HCT116 (cell line): ENCODE results near the gene SPRY4.

Source experiments
- JUND ChIP-seq: IDR thresholded peaks from 2 replicates; pipeline ENCODE4 v1.6.1; 2012
- POLR2A ChIP-seq: IDR thresholded peaks from 2 replicates; pipeline ENCODE4 v1.7.0; 2011; ENCODE audit warnings: borderline replicate concordance; ENCODE audit not compliant: insufficient read depth, insufficient read length; ENCODE audit errors: extremely low read depth
- ZFX ChIP-seq: fragments of 450-650 bp; IDR thresholded peaks from 2 replicates; pipeline ENCODE4 v1.6.1; 2017
- TF ChIP-seq, protein P1 (sequence below), 3 experiments: fragments of 200-600 bp in 1 of 3; sonication (generic) in 1 of 3; IDR thresholded peaks in 2 of 3; conservative IDR thresholded peaks in 1 of 3; 2 replicates each; pipeline ENCODE4 v1.5.1; 2012 to 2017; ENCODE audit warnings: low read depth in 2 of 3, low read length in 2 of 3, antibody characterized with exemption in 1 of 3, borderline replicate concordance in 1 of 3, control low read depth in 1 of 3, mild to moderate bottlenecking in 1 of 3, mixed read lengths in 1 of 3, mixed run types in 1 of 3, moderate library complexity in 1 of 3; ENCODE audit not compliant: insufficient read depth in 1 of 3

DNA sequence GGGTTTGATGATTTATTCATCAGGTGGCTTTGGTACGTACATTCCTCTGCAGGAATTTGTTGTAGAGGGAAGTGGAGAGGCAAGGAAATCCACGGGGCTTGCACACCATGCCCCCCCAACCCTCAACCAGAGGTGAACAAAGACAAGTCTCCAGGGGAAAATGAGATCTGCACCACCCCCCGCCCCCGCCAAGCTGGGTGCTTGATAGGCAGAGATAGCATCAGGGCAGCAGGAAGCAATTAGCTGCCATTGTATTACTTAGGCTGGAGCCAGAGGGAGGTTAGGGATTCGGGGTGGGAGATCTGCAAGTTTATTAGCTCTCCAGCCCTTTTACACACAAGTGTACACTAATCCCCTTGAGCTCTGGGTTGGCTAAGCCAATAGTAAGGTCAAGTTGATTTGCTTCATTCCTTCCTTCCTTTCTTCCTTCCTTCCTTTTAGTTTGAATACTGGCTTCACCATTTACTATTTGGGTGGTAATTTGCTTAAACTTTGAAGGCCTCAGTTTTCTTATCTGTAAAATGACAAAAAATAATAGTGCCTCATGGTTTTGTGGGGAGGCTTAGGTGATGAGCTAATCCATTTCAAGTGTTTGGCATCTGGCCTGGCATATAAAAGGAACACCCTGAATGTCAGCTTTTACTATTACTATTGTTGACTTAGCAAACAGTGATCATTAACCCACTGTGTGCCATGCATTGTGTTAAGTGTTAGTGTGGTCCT, 34.1 kb downstream of the SPRY4 start:
- TF ChIP-seq ZFX (no peak), JUND (no peak), POLR2A (no peak)
- TF ChIP-seq, protein P1, sequence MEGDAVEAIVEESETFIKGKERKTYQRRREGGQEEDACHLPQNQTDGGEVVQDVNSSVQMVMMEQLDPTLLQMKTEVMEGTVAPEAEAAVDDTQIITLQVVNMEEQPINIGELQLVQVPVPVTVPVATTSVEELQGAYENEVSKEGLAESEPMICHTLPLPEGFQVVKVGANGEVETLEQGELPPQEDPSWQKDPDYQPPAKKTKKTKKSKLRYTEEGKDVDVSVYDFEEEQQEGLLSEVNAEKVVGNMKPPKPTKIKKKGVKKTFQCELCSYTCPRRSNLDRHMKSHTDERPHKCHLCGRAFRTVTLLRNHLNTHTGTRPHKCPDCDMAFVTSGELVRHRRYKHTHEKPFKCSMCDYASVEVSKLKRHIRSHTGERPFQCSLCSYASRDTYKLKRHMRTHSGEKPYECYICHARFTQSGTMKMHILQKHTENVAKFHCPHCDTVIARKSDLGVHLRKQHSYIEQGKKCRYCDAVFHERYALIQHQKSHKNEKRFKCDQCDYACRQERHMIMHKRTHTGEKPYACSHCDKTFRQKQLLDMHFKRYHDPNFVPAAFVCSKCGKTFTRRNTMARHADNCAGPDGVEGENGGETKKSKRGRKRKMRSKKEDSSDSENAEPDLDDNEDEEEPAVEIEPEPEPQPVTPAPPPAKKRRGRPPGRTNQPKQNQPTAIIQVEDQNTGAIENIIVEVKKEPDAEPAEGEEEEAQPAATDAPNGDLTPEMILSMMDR (IDR thresholded peaks at IDR 0.05 in 2 of 3, conservative IDR thresholded peaks at IDR 0.05 in 1 of 3; ENCODE audit: borderline replicate concordance in 1 of 3, insufficient read depth in 1 of 3, low read depth in 2 of 3, low read length in 2 of 3): no peak
